GM19238 (cell line): ENCODE results near the gene DMWD.
"Not testable (repeated sequence)": the region's sequence is repeated elsewhere in the genome, so short reads cannot be mapped to it uniquely, and the experiment has no call there.

Experiments
- DNase-seq: peaks from one replicate; pipeline ENCODE4 v3.0.0; 2011; ENCODE audit warnings: low spot score; ENCODE audit not compliant: insufficient read length

DMWD gene

DNA sequence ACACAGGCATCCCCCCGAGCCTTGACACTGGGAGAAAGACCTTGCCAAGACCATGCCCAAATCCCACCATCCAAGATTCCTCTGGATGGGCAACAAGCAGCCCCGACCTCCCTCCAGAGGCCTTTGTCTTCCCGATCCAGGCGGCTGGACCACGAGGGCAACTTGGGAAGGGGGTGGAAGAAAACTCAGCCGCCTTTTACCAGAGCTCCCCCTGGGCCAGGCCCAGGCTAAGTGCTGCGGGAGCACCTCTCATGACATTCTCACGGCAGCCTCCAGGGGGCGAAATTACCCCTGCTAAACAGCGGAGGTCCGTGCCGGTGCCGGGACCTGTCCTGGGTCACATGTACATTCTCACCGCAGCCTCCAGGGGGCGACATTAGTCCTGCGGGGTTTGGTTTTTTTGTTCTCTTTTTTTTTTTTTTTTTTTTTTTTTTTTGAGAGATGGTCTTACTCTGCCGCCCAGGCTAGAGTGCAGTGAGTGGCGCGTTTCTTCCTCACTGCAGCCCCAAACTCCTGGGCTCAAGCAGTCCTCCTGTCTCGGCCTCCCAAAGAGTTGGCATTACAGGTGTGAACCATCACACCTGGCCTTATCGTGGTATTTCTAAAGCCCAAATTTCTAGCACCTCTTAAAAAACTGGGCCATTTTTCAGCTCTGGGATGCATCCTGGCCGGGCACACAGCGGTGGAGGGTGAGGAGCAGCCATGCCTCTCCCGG, 24.5 kb upstream of the DMWD start:
- DNase-seq: peak; percentile 99

- no peak for DNase-seq
These were observed 23.8 kb upstream of the DMWD start for GRCh38 chr19:45816236-45817009.

- DNase-seq: no peak
These were observed 23.0 kb upstream of the DMWD start for GRCh38 chr19:45815481-45816216.

DNA sequence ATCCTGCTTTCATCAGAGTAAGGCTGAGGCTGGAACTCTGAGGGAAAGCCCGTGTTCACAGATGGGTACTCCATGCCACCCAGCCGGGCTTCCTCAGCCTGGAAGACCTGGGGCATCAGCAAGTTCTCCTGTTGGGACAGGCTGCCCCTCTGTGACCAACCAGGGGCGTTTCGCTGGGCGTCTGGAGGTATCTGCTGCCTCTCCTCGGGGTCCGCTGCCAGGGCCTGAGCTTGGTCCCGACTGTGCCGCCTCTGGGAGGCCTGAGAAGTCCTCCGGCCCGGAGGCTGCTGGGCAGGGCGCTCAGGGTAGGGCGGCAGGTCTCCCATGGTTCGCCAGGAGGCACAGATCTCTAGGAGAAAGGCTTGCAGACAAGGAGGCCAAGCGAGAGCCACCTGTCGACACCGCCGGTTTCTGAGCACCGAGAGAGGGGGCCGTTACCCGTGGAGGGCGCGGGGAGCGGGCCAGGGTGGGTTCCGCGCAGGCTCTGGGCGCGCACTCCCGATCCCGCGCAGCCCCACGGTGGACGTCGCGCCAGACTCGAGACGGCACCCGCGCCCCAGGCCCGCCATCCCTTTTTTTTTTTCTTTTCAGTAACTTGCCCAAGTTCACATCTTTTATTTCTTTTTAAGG, 22.3 kb upstream of the DMWD start, which contains the start of gene RSPH6A:
Gene RSPH6A (minus strand): TSS at position 458 of the 630 bp plus-strand sequence. CDS start 132 bp downstream, at position 326.
- DNase-seq: no peak

GRCh38 chr19:45814166-45814780, 21.6 kb upstream of the DMWD start:
- DNase-seq: no peak

GRCh38 chr19:45812297-45812696, 19.7 kb upstream of the DMWD start:
- no peak for DNase-seq

GRCh38 chr19:45809643-45810159, 17.1 kb upstream of the DMWD start:
- DNase-seq: no peak

DNA sequence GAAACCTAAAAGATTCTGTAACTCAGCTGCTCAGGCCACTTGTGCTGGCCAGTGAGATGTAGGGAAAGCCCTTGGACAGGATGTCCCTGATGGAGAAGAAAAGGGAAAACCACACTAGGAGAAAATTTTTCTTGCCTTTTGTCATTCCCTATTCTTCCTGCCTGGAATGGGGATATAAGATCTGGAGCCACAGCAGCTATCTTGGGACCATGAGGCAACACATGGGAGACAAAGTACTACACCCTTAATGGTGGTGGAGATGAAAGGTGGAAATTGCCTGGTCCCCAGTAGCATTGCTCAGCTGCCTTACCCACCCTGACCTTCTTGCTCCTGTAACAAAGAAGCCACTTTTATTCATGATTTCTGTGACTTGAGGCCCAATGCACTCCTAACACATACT, 13.1 kb upstream of the DMWD start:
- DNase-seq: no peak

- no peak for DNase-seq
These were observed 12.2 kb upstream of the DMWD start for GRCh38 chr19:45804959-45805230.

- no peak for DNase-seq
These were observed 11.7 kb upstream of the DMWD start for GRCh38 chr19:45804140-45804958.

DNA sequence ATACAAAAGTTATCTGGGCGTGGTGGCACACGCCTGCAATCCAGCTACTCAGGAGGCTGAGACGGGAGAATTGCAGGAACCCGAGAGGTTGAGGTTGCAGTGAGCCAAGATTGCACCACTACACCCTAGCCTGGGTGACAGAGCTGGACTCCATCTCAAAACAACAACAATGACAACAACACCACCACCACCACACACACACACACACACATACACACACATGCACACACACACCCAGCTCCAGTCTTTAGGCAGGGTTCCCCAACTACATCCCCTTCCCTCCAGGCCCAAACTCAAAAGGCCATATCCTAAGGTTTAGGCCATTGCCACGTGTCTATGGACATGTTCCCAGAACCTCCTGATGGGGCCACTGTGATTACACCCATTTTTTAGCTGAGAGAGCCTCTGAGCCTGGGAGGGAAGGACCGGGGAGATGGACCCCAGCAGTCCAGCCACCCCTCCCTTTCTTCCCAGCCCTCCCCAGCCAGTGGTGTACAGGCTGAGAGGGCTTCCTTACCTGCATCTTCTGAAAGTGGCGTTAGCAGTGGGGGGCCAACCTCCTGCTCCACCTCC, 9.0 kb upstream of the DMWD start:
- DNase-seq: no peak

- DNase-seq: no peak
These were observed 7.5 kb upstream of the DMWD start for GRCh38 chr19:45800070-45800553.

GRCh38 chr19:45799541-45799940, 6.9 kb upstream of the DMWD start:
- DNase-seq: not testable (repeated sequence)

- DNase-seq: peak; percentile 70
These were observed 6.4 kb upstream of the DMWD start for GRCh38 chr19:45798995-45799517.

DNA sequence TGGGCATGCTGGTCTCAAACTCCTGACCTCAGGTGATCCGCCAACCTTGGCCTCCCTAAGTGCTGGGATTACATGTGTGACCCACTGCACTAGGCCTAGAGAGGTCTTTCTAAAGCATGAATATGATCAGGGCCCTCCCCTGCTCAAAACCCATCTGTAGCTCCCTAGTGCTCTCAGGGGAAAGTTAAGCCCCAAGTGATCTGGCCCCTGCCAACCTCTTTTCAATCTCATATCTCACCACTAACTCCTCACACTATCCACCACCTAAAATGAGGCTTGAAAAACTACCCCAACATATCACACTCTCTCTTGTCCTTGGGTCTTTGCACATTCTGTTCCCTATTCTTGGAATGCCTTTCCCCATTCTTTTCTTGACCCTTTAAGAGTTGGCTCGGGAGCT, 2.0 kb upstream of the DMWD start:
- DNase-seq: no peak

DNA sequence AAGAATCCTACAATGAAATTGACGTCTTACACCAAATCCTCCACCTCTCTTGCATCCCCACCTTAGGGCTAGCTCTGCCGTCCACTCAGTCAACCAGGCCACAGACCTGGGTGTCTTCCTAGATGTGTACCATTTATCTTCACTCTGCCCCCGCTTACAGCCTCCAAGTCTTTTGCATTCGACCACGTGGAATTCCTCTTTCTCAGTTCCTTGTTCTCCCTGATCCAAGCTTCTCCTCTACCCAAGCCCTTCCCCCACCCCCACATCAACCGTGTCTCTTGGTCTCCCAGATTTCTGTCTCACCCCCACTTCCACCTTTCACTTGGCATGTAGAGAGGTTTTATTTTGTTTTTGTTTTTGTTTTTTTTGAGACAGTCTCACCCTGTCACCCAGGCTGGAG, 1.2 kb upstream of the DMWD start:
- DNase-seq: no peak

- DNase-seq: no peak
These were observed 526 bp upstream of the DMWD start for GRCh38 chr19:45793178-45793564.

- no peak for DNase-seq
These were observed 738 bp downstream of the DMWD start for GRCh38 chr19:45791744-45792469.

GRCh38 chr19:45790942-45791341, 1.7 kb downstream of the DMWD start:
- DNase-seq: no peak
